Lower leg skin (tissue), 4 donors: ENCODE measurements around the gene HDAC4. TPM values are rescaled to one million over a fixed set of nuclear protein-coding genes. Genes with fewer than 3 reads are reported as not detected.
A peak's percentile ranks its signal among the peaks of the same experiment; 100 is the strongest.

Source experiments
- DNase-seq, 2 donors: peaks; one replicate each; pipeline ENCODE4 v3.0.0-alpha.2; 2019; ENCODE audit warnings: low spot score in 2 of 2
- H3K4me3 ChIP-seq: fragments of 200-600 bp; sonication (generic); 2 replicates; pipeline ENCODE4 v1.5.1; 2017; ENCODE audit warnings: mild to moderate bottlenecking, low read depth; ENCODE audit not compliant: poor library complexity, severe bottlenecking
- POLR2A ChIP-seq, 2 donors: fragments of 450-650 bp; IDR thresholded peaks; one replicate each; pipeline ENCODE4 v1.6.1; 2016 to 2017; ENCODE audit warnings: antibody characterized with exemption in 2 of 2, mild to moderate bottlenecking in 1 of 2, moderate library complexity in 1 of 2
- WGBS, 2 donors: methylation state at CpG; one replicate each; pipeline ENCODE4 v1.1.5; 2018; 5-methylcytosine and 5-hydroxymethylcytosine counted together
- intact Hi-C: fragments of 100-400 bp; cut with DNase I; formaldehyde crosslinking; loops from one replicate; pipeline ENCODE4 v1.15.0; 2023; ENCODE audit warnings: low total_unique reads
- total RNA-seq, 4 donors: library from RNA; depleted of rRNA; stranded (reverse); fragments of >200 nt; gene quantifications; one replicate each; pipeline ENCODE4 v1.1.0, GENCODE V29; 2016
- TF ChIP-seq, protein P1 (sequence below), 3 donors: fragments of 450-650 bp; IDR thresholded peaks; one replicate each; pipeline ENCODE4 v1.5.1; 2016; ENCODE audit warnings: antibody characterized with exemption in 3 of 3, mild to moderate bottlenecking in 3 of 3, moderate library complexity in 2 of 3

The HDAC4 gene
- total RNA-seq, 4 donors from 2014 or later = 27.4 to 85.5 (median 57.9) TPM

DNA sequence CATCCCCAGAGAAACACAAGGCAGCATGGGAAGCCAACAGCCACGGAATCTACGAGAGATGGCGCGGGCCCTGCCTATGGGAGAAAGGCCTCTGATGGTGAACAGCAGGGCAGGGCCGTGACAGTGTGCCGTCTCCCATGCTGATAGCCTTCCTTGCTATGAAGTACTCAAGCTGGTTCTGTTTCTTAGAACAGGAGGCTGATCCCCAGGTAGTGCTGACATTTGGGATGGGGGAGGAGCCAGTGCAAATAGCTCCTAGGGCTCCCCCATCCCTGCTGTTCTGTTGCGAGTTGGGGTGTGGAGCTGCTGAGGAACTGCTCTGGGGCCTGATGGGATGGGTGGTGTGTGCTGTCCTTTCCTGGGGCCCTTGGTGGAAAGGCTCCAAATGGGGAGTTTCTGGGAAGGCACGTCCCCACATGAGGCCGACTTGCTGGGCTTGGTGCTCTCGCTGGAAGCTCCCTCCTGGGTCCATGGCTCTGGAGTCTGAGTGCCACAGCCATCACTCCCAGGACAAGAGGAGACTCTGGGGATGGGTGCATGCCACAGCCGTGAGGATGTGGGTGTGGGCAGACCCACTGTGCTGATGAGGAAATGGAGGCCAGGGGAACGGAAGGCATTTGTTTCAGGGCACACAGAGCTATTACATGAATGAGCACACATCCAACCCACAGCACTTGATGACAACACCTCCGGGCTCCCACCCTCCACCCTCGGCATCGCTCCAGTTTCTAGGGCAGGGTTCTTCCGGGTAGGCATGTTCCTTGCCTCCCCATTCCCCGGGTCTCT lies 246.8 kb downstream of the HDAC4 start:
- TF ChIP-seq POLR2A (IDR thresholded peaks at IDR 0.05) = no peak
- TF ChIP-seq, protein P1, sequence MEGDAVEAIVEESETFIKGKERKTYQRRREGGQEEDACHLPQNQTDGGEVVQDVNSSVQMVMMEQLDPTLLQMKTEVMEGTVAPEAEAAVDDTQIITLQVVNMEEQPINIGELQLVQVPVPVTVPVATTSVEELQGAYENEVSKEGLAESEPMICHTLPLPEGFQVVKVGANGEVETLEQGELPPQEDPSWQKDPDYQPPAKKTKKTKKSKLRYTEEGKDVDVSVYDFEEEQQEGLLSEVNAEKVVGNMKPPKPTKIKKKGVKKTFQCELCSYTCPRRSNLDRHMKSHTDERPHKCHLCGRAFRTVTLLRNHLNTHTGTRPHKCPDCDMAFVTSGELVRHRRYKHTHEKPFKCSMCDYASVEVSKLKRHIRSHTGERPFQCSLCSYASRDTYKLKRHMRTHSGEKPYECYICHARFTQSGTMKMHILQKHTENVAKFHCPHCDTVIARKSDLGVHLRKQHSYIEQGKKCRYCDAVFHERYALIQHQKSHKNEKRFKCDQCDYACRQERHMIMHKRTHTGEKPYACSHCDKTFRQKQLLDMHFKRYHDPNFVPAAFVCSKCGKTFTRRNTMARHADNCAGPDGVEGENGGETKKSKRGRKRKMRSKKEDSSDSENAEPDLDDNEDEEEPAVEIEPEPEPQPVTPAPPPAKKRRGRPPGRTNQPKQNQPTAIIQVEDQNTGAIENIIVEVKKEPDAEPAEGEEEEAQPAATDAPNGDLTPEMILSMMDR (IDR thresholded peaks at IDR 0.05) = no peak
- 86 to 87% methylated on average over 14 to 17 of the region's 17 CpGs for WGBS, 2 donors
- peak in 1 of 2 donors; percentile 76 for DNase-seq
- intact Hi-C loops = no loop called here
- H3K4me3 ChIP-seq = no peak overlapping the region

DNA sequence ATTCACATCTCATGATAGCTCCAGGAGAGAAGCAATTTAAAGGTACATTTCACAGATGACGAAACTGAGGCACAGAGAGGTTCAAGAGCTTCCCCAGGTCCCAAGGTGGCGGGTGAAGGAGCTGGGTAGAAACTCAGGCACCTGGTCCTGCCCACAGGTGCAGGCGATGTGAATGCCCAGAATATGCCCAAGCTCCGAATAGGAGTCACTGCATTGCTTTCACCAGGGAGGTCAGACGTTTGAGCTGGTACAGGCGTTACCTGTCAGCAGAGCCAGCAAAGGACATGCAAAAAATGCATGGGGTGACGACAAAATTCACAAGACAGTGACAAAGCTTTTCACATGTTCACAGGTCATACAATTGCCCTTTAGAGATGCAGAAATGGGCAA lies 247.9 kb downstream of the HDAC4 start:
- peak in 1 of 2 donors; percentile 68 for DNase-seq
- 96% methylated on average over 7 of the region's 7 CpGs for WGBS, 2 donors
- intact Hi-C loops = no loop called here

DNA sequence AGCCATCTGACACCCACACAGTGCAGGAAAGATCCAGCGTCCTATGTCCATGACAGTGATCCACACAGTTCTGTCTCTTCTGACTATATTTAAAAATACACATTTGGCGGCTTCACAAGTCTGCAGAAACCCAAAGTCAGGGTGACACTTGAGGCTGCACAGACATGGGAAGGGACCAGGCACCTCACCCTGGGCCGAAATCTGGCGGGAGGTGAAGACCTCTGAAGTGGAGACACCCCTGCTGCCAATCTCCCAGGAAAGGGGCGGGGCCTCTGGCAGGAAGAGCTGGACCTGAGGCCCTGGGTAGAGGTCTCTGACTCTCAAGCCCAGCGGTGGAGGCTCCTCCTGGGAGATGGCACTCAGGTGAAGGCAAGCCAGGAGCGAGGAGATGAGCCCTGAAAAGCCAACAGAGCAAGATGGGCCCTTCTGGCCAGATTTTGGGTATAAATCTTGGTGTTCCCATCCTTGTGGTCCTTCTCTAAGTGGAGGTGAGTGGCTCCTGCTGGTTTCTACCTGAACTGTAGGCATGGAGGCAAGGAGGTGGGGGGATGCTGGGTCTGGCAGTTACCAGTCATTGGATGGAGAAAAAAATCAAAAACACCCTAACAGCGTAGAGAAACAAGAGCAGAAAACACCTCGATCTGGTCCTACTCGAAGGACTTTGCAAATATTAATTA lies 248.4 kb downstream of the HDAC4 start:
- TF ChIP-seq POLR2A (IDR thresholded peaks at IDR 0.05) = no peak
- TF ChIP-seq, protein P1 (IDR thresholded peaks at IDR 0.05) = no peak

More for the DNA sequence above, 247.9 kb downstream of the HDAC4 start:
- TF ChIP-seq POLR2A (IDR thresholded peaks at IDR 0.05) = no peak
- TF ChIP-seq, protein P1 (IDR thresholded peaks at IDR 0.05) = no peak
- no peak overlapping the region for H3K4me3 ChIP-seq

DNA sequence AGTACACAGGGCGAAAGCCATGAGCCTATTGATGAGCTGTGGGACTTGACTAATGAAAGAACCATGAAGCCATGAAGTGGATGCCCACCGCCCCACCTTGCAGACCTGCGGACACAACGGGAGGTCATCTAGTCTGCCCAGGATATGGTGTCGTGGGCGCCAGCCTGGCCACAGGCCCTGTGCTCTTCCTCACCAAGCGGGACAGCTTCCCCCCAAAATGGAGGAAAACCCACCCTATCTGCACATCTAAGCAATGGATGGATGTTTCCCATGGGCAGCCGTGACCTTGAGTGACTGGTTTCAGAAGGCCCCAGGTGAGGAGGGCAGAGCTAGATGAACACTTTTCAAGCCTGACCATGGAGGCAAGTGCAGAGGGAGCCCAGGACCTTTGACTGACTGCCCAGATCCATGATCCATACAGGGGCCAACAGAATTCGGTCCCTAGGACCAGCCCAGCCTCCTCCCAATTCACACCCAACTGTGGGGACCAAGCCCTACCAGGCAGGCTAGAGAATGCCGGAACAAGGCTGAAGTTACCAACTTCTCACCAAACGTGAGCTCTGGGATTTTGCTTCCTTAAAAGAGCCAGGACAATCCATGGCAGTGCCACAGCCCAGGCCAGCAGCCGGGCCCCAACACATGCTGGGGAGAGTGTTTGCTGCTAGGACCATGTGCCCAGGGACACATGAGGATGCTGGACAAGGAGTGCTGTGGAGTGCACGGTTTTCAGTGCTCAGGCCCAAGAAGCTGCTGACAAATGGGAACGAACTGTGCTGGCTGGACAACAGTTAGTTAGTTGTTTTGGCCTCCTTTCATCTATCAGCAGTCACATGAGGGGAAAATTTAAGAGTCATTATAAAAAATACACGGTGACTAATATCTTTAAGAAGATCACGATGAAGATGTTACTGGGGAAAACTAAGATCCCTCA lies 249.4 kb downstream of the HDAC4 start:
- TF ChIP-seq POLR2A (IDR thresholded peaks at IDR 0.05) = no peak
- TF ChIP-seq, protein P1 (IDR thresholded peaks at IDR 0.05) = no peak
- 81 to 85% methylated on average over 16 of the region's 16 CpGs for WGBS, 2 donors
- H3K4me3 ChIP-seq = no peak overlapping the region
- peak; percentile 64 to 84 for DNase-seq
- intact Hi-C loops = no loop called here

More for the DNA sequence above, 248.4 kb downstream of the HDAC4 start:
- peak in 1 of 2 donors; percentile 84 for DNase-seq
- intact Hi-C loops = no loop called here
- no peak overlapping the region for H3K4me3 ChIP-seq
- 94 to 95% methylated on average over 10 of the region's 10 CpGs for WGBS, 2 donors

DNA sequence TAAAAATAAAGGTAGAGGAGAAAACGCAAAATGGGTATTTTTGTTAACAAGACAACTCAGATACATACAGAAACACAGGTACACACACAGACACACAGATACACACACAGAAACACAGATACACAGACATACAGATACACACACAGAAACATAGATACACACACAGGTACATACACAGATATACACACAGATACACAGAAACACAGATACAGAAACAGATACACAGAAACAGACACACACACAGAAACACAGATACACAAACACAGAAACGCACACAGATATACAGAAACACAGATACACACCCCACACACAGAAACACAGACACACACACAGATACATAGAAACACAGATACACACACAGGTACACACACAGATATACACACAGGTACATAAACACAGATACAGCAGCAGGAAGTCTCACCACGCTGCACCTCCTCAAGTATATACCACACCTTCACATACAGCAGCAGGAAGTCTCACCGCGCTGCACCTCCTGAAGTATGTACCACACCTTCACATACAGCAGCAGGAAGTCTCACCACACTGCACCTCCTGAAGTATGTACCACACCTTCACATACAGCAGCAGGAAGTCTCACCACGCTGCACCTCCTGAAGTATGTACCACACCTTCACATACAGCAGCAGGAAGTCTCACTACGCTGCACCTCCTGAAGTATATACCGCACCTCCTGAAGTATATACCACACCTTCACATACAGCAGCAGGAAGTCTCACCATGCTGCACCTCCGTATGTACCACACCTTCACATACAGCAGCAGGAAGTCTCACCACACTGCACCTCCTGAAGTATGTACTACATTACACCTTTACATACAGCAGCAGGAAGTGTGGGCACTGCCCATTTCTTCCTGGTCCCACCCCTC lies 250.5 kb downstream of the HDAC4 start:
- intact Hi-C loops = no loop called here
- WGBS, 2 donors = 72 to 82% methylated on average over 9 of the region's 9 CpGs
- TF ChIP-seq POLR2A (IDR thresholded peaks at IDR 0.05) = no peak
- TF ChIP-seq, protein P1 (IDR thresholded peaks at IDR 0.05) = no peak
- no peak overlapping the region for H3K4me3 ChIP-seq
- peak in 1 of 2 donors; percentile 52 for DNase-seq
